Right renal pelvis (tissue), 4 donors: ENCODE results near the gene IDH3A. TPM values are rescaled to one million over a fixed set of nuclear protein-coding genes. Genes with fewer than 3 reads are reported as not detected.

Experiments used
- DNase-seq, 4 donors: peaks; one replicate each; pipeline ENCODE4 v3.0.0-alpha.2; 2013; ENCODE audit warnings: low read depth in 4 of 4, low spot score in 3 of 4, missing footprints in 1 of 4
- polyA plus RNA-seq, 4 donors: library from polyadenylated mRNA; unstranded; fragments of 120-200 nt; gene quantifications; one replicate each; pipeline ENCODE4 v1.2.1, GENCODE V29; 2013; ENCODE audit not compliant: insufficient read length in 4 of 4

IDH3A gene
- polyA plus RNA-seq, 4 donors = 50.9 to 62.7 (median 53.7) TPM

DNA sequence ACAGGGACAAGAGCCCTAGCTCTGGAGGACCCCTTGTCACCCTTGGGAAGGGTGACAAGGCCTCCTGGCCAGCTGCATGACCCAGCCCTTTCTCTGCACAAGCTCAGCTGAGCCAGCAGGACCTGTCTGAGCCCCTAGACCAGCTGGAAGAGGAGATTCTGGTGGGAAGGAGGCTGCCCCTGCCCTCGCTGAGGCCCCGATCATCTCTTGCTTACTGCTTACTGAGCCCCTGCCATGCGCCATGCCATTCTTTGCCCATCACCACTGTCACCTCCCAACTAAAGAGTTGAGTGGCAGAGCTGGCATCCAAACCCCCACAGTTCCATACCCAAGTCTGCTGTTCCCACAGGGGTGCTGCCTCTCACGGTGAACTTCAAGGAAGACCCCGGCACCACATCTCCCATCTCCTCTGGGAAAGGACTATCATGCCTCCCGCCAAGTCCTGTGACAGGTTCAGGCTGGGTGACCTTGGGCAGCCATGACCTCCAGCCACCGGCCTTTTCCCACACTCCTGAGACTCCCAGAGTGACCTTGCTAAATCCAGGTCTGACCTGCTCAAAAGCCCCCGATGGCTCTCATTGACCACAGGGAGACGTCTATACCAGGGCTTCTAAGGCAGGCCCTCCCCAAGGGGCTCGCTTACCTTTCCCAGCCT, 51.2 kb downstream of the IDH3A start:
- no peak for DNase-seq

DNA sequence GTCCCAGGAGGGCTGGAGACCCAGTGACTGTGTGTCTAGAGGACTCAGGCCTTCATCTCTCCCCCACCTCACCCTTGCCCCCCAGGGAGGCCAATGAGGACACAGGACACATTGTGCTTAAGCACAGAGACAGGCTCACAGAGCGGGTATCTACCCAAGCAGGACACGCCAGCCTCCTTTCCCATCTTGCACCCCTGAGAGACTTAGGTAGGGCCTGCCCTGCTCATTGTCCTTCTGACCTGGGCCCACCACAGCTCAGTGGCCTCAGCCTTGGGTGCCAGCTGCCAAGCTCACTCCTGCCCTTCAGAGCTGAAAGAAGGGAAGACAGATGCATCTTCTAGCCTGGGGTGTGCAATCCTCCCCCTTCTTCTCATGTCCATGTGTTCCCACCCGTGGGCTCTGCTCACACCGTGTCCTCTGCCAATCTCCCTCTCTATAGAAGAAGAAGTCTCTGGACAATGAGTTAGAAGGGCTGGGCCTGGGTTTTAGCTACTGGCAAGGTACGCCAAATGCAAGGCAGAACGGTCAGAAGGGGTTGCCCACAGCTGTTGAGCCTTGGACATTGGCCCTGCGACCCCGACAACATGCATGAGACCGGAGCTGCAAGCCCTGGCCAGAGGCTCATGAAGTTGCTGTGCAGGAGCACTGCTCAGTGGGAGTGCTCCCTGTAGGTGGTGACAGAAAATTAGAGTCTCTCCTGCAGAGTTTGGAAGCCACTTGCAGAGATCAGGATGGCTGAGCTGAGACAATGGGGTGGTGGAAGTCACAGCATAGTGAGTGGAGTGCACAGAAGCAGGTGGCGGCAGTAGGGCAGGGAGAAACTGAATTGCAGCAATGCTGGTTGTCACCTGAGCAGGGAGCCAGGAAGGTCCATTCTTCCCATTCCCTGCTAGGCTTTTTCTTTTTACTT, 52.4 kb downstream of the IDH3A start:
- DNase-seq = no peak

DNA sequence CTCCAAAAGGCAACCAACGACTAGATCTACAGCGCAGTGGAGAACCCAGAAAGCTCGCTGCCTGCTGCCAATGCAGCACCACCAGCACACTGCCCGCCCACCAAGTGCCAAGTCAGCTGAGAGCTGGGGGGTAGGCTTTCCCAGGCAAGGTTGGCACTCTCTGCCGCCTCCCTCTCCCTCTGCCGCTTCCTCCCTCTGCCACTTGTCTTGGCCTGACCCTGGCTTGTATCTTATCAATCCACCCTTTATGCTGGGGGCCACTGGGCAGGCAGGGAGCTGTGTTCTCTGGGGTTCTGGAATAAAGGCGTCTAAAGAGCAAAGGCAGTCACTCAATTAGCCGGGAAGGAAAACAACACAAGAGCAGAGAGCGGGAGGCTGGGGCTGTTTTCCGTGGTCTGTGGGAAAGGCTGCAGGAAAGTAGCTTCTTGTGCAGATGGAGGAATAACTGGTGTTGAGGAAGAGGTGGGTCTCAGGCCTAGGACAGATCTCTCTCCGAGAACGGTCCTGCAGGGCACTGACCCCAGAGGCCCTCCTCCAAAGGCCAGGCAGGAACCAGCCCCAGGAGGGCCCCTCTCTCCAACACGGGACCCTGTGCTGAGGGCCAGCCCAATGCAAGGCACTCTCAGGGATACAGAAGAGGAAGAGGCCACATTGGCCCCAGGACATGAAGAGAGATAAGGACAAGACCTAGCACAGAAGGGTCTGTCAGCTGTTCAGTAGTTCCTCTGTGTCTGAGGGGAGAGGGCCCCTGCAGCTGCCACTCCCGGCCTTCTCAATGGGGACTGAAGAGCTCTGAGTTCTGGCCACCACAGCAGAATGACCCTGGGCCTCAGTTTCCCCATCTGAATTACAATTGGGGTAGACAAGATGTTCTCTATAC, 54.4 kb downstream of the IDH3A start:
- DNase-seq = no peak

DNA sequence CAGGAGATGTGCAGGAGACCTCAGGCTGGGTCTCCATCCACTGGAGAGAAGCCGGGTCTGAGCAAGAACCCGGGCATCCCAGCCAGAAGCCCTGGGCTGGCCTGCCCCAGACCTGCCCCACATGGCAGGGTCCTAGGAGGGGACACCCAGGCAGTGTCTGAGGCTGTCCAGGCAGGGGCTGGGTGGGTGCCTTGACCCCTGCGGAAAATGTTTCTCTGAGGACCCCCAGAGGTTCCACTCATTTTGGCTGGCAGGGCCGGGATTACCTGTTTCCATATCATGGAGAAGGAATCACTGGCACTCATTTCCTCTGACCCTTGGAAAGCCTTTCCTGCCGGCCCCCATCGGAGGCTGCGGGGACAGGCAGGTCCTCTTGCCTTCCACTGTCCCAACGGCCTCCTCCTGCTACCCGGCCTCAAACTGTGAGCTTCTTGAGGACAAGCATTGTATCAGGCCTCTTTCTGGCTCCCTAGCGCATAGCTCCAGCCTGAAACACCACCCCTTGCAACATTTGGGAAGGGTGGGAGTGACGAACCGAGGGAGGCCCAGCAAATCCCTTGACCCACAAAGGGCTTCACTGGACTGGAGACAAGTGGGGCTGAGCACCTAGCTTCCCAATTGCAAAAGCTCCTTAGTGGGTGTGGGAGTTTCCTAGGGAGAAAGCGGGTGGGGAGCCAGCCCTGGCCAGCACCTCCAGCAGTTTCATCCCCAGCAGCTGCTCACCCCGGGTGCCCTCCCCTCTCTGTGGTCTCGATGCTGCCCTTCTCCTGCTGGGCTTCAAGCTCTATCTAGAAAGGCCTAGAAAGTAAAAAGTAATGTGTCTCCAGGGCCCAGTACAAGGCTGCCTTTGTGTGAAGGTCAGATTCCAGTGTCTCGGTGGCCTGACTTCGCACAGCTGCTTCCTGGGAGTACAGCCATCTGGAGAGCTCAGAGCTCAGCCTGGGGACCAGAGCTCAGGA, 55.5 kb downstream of the IDH3A start:
- DNase-seq = peak in 2 of 4 donors; percentile 27 to 45

DNA sequence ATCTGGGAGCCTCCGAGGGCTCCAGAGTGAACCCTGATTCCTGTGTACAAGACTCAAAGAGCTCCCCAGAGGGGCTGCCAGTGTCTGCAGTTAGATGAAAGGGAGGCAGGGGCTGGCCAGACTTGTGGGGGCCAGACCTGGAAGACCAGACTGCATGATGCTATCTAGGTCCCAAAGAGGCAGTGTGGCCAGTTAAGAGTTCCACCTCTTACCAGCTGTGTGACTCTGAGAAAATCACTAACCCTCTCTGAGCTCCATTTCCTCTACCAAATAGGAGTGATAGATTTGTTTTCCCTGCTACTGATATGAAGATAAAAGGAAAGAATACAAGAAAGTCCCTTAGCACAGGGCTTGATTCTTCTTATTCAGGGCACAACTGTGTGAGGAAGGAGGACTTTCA, 56.2 kb downstream of the IDH3A start:
- no peak for DNase-seq

DNA sequence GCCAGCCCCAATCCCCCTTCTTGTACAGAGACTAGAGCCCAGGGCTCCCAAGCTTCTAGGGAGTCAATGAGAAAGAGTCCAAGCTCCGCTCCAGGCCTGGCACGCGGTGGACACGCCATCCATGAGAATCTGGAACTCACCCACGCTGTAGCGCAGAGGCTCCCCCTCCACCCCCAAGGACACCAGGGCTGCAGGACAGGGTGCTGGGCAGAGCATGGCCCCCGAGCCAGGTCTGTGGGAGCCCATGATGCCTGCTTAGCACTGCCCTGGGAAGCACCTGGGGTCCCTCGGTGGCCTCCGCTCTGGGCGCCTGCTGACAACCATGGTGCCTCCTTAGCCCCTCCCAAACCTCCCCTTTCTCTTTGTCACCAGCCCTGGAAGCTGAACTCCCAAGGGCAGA, 56.7 kb downstream of the IDH3A start:
- no peak for DNase-seq

DNA sequence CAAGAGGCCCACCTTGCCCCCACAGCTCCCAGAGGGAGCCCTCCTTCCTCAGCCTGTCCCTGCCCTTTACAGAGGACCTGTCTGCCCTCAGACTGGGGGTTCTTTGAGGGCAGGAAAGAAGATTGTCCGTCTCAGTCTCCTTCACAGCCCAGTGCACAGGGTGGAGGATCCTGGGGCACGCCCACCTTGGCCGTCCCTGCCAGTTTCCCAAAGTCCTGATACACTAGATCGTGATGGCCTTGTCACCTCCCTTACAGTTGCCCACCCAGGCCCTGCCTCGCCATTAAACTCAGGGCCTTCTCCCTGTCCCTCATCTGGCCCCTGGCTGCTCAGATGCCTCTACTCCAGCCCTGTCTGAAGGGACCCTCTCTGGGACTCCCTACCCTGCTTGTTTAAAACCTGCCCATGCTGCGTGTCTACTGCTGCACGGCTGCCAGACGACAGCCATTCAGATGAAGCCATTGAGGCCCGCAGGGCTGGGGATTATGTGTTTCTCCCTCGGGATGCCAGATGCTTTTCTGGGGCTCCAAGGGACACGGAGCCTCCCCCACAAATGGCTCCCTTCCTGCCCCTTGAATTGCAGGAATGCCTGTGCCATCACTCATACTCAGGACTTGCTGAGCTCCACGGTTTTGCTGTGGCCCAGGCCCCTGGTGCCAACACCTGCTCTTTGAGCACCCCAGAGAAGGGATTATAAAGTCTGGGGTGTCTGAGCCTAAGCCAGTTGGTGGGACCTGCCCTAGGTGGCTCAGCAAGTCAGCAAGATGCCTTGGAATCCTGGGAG, 57.4 kb downstream of the IDH3A start:
- DNase-seq = no peak

DNA sequence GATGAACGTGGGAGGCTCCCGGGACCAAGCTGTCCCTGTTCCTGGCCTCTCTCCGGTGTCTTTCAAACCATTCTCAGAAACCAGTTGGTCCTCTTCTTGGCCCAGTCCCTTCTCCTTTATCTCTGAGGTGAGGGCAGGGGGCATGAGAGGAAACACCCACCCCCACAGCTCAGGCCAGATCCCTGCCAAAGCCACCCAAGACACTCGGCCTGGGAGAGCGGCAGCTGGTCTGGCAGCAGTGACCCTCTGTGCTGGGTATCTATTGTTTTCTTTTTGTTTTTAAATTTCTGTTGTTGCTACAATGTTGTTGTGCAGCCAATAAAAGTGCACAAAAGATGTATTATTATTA, 57.9 kb downstream of the IDH3A start:
- no peak for DNase-seq

DNA sequence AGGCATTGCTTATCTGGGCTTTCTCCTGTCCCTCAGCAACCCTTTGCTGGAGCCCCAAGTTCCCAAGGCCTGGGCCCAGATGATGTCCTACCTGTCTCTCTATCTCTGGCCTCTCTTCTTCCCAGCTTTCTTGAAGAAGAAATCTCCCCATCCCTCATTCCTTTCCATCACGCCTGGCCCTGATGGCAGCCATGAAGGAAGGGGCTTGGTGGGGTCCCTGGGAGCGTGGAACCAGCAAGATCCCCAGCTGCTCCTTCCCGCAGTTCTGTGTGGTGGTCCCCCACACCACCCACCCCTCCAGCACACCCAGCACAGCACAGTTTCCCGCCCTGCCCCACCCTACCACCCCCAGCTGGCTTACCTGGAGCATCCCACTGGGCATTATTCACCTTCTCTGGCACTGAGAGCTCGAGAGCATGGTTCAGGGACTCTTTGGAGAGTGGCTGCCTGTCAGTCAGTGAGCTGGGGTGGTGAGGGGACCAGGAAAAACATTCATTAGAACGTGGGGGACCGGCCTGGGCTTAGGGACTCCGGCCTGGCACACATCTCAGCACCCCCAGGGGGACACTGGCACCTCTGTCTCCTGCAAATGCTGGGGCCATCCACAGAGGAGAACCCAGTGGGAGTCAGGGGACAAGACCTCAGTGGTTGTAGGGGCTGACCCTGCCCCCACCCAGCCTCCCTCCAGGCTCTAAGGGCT, 58.6 kb downstream of the IDH3A start:
- no peak for DNase-seq

DNA sequence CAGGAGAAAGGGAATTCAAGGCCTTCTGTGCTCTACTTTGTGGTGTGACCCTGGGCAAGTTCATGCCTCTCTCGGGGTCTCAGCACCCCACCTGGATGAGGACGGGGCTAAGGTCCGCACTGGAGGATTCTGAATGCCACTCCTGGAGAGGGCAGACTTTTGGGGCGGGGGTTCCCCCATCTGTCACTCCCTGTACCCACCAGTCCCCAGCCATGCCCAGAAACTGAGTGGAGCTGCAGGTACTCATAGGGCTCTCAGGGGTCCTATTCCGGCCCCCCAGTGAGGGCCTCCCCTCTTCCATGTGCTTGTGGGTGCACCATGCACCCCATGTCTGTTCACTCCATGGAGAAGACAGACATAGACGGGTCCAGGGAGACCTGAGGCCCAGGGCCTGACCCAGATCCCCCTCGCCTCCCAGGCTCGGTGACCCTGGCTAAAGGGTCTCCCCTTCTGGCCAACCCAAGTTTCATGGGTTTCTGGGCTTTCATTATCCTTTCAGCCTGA, 59.2 kb downstream of the IDH3A start:
- no peak for DNase-seq

DNA sequence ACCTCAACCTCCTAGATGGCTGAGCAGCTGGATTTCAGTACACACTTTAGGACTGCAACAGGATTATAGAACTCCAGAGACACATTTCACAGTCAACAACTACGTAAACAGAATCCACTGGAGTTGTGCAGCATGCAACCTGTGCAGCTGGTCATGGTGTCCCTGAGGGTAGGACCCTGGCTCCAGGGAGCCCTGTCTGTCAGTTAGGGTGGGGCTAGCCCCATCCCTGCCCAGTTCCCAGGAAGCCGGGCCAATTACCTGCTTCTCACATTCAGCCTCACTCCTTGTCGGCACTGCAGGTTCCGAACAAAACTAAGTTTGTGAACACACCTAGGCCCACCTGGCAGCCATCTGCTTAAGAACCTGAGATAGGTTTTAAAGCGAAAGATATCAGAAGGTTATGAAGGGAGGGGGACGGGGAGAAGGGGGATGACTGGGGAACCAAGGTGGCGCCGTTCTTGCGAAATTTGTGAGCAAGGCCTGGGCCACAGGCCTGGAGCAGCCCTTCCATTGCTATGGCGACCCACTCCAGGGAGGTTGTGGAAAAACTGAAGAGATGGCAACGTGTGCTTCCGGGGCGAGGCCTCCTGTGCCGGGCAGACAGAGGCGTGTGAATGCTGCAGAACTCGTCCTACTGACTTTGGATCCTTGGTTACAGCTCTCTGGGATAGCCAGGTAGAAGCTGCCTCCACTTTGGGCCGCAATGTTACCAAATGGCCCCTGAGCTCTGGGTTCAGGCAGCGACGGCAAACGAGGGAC, 59.9 kb downstream of the IDH3A start:
- DNase-seq = no peak

DNA sequence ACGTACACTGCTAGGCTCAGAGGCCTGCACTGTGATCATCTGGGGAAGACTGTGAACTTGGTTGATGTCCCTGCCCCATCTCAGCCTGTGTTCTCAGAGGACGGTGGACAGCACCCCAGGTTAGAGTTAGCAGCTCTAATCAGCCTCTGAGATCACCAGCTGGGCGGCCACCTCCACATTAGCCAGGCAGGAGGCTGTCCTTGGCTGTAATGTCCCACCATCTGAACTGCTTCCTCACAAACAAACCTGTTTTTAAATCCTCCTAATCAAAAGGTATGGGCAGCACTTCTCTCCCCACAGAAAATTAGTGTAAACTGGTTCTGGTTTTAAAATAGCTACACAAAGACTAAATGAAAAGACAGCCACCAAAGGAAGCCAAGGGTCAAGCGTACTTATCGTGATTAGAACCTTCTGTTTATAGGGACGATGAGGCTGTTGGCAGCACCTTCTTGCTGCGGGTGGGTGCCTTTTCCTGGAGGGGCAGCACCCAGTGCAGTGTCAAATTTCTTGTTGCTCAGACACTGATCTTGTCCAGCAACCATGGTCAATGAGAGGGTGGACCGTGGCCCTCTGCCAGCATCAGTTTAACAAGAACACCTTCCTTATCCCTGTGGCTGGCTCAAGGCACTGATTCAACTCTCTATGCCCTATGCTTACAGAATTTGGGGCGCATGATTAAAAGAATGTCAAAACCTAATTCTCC, 60.6 kb downstream of the IDH3A start:
- no peak for DNase-seq

DNA sequence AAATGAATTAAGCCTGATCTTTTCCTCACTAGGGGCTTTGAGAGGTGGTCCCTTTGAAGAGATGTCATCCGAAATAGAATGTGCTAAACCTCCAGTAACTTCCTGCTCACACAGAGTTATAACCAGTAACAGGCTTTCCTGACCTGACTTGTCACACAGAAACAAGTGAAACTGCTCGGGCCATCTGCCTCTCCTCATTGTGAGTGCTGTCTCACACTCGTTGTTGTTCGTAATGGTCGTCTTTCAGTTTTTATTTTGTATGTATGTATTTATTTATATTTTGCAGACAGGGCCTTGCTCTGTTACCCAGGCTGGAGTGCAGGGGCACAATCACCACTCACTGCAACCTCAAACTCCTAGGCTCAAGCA, 61.2 kb downstream of the IDH3A start:
- no peak for DNase-seq

DNA sequence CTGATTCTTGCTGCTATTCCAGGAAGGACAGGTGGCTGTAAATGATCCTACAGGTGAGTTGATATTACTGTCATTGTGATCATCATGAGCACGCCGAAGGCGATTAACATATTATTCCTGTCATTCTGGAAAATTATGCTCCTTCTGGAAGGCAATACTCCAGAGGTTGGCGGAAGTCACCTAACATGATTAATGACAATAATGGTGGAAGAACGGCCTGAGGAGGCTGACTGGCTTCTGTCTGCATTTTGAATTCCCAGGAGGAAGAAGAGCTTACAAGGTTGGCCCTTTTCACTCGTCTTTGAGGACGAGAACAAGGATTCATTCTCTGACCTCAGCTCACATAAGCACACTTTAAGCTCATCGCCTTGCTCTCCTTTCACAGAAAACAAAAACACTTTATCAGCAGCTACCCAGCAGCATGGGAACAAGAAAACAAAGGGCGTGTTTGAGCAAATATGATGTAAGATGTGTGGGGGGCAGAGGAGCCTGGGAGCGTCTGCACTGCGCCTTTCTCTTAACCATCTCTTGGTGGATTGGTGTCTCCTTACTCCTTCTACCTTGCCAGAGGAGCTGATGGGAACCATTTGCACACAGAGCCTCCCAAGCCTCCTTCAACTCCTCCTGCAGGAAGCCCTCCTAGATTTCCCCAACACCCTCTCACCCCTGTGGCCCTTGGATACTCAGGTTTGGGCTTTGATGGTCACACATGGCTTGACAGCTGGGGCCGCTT, 62.2 kb downstream of the IDH3A start:
- DNase-seq = no peak

DNA sequence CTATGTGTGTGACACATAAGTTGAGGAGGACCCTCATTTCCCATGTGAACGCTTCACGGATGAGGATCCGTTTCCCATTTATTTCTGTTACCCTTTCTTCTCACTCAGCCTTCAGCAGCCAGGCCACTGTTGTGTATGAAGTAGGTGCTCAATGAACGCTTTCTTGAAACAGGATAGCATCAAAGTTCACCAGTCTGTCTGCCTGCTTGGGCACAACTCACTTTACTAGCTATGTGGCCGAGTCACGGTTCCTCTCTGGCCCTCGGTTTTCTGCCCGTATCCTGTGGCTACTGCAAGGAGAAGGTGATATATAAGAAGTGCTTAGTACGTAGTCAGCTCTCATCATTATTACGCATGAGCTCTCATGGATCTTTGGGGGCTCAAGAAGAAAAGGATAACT, 62.8 kb downstream of the IDH3A start:
- DNase-seq = no peak
